ENCODE data around the gene GK.

GK gene

DNA sequence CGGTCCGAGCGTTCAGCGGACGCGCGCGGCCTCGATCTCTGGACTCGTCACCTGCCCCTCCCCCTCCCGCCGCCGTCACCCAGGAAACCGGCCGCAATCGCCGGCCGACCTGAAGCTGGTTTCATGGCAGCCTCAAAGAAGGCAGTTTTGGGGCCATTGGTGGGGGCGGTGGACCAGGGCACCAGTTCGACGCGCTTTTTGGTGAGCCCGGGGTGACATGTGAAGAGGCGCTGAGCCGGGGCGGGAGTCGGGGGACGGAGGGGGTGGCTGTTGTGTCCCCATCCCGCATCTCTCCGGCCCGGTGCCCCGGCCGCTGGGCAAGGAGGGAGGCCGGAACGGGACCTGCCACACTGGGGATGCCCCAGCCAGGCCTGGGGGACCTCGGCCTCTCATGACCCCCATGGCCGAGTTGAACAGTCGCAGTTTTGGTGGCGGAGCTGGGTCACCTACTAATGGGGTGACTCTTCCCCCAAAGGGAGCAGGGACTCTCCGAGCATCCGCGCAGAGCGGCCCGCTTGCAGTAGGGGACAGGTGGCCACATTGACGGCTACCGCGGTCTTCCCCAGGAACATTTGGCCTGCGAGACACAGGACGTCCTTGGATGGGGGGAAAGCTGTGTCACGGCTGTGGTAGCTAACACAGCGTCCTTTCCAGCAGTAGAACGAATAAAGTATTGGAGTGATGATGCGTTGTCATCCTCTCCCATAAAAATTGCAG, at the start of gene GK:
Gene GK (plus strand): TSS at position 9 of the 717 bp plus-strand sequence. CDS start 115 bp downstream, at position 124.
- ChIA-PET CTCF (no interaction called here), POLR2A (no interaction called here)
- no peak for TF ChIP-seq ELF4 (IDR thresholded peaks at IDR 0.05)
- no peak for TF ChIP-seq L3MBTL2 (conservative IDR thresholded peaks at IDR 0.05)
- TF ChIP-seq SUZ12 (IDR thresholded peaks at IDR 0.05) = no peak
- TF ChIP-seq HDGF (IDR thresholded peaks at IDR 0.05; ENCODE audit: borderline replicate concordance) = no peak
- TF ChIP-seq FOXA1 (IDR thresholded peaks at IDR 0.05) = no peak
- no peak for TF ChIP-seq ZNF384 (IDR thresholded peaks at IDR 0.05)
- TF ChIP-seq SP1 (IDR thresholded peaks at IDR 0.05) = no peak
- DNase-seq (ENCODE audit: extremely low spot score) = peak; percentile 9

DNA sequence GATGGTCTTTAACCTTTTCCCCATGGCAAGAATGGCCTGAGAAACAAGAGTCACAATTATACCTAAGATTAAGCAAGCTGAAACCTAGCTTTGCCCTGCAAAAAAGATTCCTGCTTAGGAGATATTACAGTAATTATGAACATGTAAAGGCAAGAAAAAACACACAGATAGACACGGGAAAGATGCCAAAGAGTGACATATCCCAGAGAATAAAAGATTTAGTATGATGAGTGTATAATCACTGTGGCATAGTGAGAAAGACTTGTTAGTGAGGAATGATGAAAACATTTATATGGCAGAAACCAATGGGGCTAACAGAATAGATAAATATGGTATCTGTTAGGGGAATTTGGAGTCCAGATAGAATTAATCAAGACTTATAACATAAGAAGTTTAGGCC, 46.1 kb upstream of the GK start:
- CTCF ChIA-PET = interaction anchor here (1.0 kb wide), 1 partner anchor 36 kb away, joined by 3 read pairs; no protein-coding TSS in a partner anchor
- no peak for TF ChIP-seq CTBP1 (IDR thresholded peaks at IDR 0.05; ENCODE audit: borderline replicate concordance)
- TF ChIP-seq SUZ12 (IDR thresholded peaks at IDR 0.05) = no peak
- TF ChIP-seq LEF1 (IDR thresholded peaks at IDR 0.05; ENCODE audit: borderline replicate concordance) = no peak
- TF ChIP-seq FOXA1 (IDR thresholded peaks at IDR 0.05) = no peak
- TF ChIP-seq NFRKB (IDR thresholded peaks at IDR 0.05) = no peak
- no peak for TF ChIP-seq TARDBP (IDR thresholded peaks at IDR 0.05)
- no peak for TF ChIP-seq L3MBTL2 (conservative IDR thresholded peaks at IDR 0.05)
- DNase-seq (ENCODE audit: extremely low spot score) = no peak
- POLR2A ChIA-PET = no interaction called here

DNA sequence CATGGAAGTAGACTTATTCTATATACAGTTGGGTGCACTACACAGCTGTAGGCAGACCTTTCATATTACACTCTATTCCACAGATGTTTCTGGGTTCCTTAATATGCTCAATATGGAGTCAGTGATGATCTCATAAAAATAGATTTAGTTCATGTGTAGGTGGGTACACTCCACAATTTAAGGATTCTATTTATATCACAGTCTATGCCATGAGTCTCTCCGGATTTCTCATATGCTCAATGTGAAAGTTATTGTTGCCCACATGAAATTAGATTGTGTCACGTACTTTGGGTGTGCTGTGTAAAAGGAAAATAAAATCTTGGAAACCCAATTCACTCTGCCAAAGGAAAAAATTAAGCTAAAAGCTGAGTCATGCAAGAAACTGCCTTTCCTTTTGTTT, 43.2 kb upstream of the GK start:
- ChIA-PET CTCF (no interaction called here), POLR2A (no interaction called here)
- no peak for TF ChIP-seq FOXM1 (IDR thresholded peaks at IDR 0.05; ENCODE audit: borderline replicate concordance)

DNA sequence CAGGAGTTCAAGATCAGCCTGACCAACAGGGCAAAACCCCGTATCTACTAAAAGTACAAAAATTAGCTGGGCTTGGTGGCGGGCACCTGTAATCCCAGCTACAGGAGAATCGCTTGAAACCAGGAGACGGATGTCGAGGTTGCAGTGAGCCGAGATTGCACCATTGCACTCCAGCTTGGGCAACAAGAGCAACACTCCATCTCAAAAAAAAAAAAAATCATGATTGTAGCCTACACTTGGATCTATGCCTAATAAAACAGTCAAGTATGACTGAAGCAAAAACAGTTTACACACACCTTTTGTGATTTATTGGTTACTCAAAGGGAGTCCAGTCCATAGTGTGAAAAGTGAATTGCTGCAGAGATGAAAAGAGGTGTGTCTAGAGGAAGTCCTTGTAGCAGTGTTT, 41.0 kb upstream of the GK start:
- ChIA-PET CTCF (interaction anchor here (0.6 kb wide), 1 partner anchor 100 kb away, joined by 3 read pairs; no protein-coding TSS in a partner anchor), POLR2A (no interaction called here)
- TF ChIP-seq, protein P1, sequence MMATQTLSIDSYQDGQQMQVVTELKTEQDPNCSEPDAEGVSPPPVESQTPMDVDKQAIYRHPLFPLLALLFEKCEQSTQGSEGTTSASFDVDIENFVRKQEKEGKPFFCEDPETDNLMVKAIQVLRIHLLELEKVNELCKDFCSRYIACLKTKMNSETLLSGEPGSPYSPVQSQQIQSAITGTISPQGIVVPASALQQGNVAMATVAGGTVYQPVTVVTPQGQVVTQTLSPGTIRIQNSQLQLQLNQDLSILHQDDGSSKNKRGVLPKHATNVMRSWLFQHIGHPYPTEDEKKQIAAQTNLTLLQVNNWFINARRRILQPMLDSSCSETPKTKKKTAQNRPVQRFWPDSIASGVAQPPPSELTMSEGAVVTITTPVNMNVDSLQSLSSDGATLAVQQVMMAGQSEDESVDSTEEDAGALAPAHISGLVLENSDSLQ (IDR thresholded peaks at IDR 0.05) = no peak
- no peak for TF ChIP-seq LEF1 (IDR thresholded peaks at IDR 0.05; ENCODE audit: borderline replicate concordance)
- TF ChIP-seq L3MBTL2 (conservative IDR thresholded peaks at IDR 0.05) = no peak
- no peak for TF ChIP-seq ARNT (IDR thresholded peaks at IDR 0.05)
- TF ChIP-seq ZNF384 (IDR thresholded peaks at IDR 0.05) = no peak
- no peak for TF ChIP-seq ELF4 (IDR thresholded peaks at IDR 0.05)
- no peak for TF ChIP-seq SUZ12 (IDR thresholded peaks at IDR 0.05)
- TF ChIP-seq SP1 (IDR thresholded peaks at IDR 0.05) = no peak
- TF ChIP-seq NFRKB (IDR thresholded peaks at IDR 0.05) = no peak
- TF ChIP-seq FOXA1 (IDR thresholded peaks at IDR 0.05) = no peak
- no peak for TF ChIP-seq TARDBP (IDR thresholded peaks at IDR 0.05)
- no peak for TF ChIP-seq FOXM1 (IDR thresholded peaks at IDR 0.05; ENCODE audit: borderline replicate concordance)
- no peak for TF ChIP-seq FOXK2 (IDR thresholded peaks at IDR 0.05)
- no peak for TF ChIP-seq BHLHE40 (IDR thresholded peaks at IDR 0.05; ENCODE audit: borderline replicate concordance)
- TF ChIP-seq HDGF (IDR thresholded peaks at IDR 0.05; ENCODE audit: borderline replicate concordance) = no peak
- TF ChIP-seq CTBP1 (IDR thresholded peaks at IDR 0.05; ENCODE audit: borderline replicate concordance) = no peak

More for the DNA sequence above, 43.2 kb upstream of the GK start:
- DNase-seq (ENCODE audit: extremely low spot score) = no peak

DNA sequence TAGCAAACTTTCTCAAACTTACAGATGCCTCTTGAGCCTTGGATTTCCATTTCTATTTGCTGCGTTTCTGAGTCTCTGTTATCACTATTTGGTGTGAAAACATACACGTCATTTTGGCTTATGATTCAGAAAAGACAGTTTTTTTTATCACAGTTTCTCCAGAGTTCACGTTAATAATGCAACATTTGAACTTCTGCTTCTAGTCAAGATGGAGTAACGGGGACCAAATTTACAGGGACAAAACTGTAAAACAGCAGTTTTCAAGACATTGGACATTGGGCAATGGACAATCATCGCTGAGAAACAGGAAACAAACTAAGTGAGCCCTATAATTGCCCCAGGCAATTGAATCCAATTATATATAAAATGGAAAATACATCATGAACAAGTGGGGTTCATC, 39.5 kb upstream of the GK start:
- ChIA-PET POLR2A (no interaction called here), CTCF (no interaction called here)
- TF ChIP-seq BHLHE40 (IDR thresholded peaks at IDR 0.05; ENCODE audit: borderline replicate concordance) = no peak
- TF ChIP-seq CTBP1 (IDR thresholded peaks at IDR 0.05; ENCODE audit: borderline replicate concordance) = no peak
- TF ChIP-seq SP1 (IDR thresholded peaks at IDR 0.05) = no peak
- TF ChIP-seq SUZ12 (IDR thresholded peaks at IDR 0.05) = no peak
- TF ChIP-seq, protein P1 (IDR thresholded peaks at IDR 0.05) = no peak
- no peak for TF ChIP-seq ZNF384 (IDR thresholded peaks at IDR 0.05)
- no peak for TF ChIP-seq FOXK2 (IDR thresholded peaks at IDR 0.05)
- TF ChIP-seq LEF1 (IDR thresholded peaks at IDR 0.05; ENCODE audit: borderline replicate concordance) = no peak
- DNase-seq (ENCODE audit: extremely low spot score) = no peak

More for the DNA sequence above, 41.0 kb upstream of the GK start:
- DNase-seq (ENCODE audit: extremely low spot score) = no peak

- CTCF ChIA-PET = no interaction called here
- POLR2A ChIA-PET = no interaction called here
- TF ChIP-seq ELF4 (IDR thresholded peaks at IDR 0.05) (no peak), ARNT (IDR thresholded peaks at IDR 0.05) (no peak), HDGF (IDR thresholded peaks at IDR 0.05; ENCODE audit: borderline replicate concordance) (no peak), FOXM1 (IDR thresholded peaks at IDR 0.05; ENCODE audit: borderline replicate concordance) (no peak), SP1 (IDR thresholded peaks at IDR 0.05) (no peak), TARDBP (IDR thresholded peaks at IDR 0.05) (no peak), LEF1 (IDR thresholded peaks at IDR 0.05; ENCODE audit: borderline replicate concordance) (no peak), CTBP1 (IDR thresholded peaks at IDR 0.05; ENCODE audit: borderline replicate concordance) (no peak), FOXK2 (IDR thresholded peaks at IDR 0.05) (no peak), SUZ12 (IDR thresholded peaks at IDR 0.05) (no peak), ZNF384 (IDR thresholded peaks at IDR 0.05) (no peak), NFRKB (IDR thresholded peaks at IDR 0.05) (no peak), L3MBTL2 (conservative IDR thresholded peaks at IDR 0.05) (no peak), BHLHE40 (IDR thresholded peaks at IDR 0.05; ENCODE audit: borderline replicate concordance) (no peak), FOXA1 (IDR thresholded peaks at IDR 0.05) (no peak)
- TF ChIP-seq, protein P1 (IDR thresholded peaks at IDR 0.05) = no peak
- no peak for DNase-seq (ENCODE audit: extremely low spot score)
Observed at GRCh38 chrX:30615229-30615628, 38.0 kb upstream of the GK start.

All from HEK293T (cell line).